Measurements from ENCODE around the gene SLC66A2. TPM values are rescaled to one million over a fixed set of nuclear protein-coding genes. Genes with fewer than 3 reads are reported as not detected.

Gene SLC66A2
- total RNA-seq, 1 donor from 2014 or later: 29.0 TPM

DNA sequence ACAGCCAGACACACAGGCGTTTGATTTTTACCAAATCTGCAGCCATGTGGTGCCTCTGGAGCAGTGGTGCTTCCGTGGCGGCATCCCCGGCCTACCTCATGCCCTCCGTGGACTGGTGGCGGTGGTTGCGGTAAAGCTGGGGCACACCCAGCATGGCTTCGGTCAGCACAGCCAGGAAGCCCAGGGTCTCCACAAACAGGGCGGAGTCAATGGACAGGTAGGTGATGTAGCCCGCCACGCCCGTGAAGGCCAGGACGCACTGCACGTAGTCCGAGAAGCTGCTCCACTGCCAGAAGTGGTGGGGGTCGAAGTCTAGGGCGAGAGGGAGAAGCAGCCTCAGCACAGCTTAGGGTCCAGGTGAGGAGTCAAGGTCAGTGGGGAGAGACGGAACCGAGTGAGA lies 32.4 kb downstream of the SLC66A2 start:
- no peak for DNase-seq

DNA sequence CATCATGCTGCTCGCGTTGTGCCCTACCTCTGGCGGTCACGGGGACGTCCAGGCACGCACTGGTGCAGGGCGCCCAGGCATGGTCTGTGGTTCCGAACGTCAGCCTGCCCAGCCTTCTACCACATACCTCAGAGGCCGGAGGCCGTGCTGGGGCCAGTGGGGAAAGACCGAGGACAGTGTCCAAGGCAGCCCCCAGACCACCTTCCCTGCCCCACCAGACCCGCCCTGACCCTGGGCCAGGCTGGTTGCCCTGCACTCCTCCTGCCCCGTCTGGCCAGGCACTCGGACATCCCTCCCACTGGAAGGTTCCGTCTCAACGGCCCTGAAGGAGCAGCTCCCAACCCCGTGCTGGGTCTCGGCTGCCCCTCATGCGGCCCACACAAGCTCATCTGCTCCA lies 32.8 kb downstream of the SLC66A2 start:
- DNase-seq: no peak

DNA sequence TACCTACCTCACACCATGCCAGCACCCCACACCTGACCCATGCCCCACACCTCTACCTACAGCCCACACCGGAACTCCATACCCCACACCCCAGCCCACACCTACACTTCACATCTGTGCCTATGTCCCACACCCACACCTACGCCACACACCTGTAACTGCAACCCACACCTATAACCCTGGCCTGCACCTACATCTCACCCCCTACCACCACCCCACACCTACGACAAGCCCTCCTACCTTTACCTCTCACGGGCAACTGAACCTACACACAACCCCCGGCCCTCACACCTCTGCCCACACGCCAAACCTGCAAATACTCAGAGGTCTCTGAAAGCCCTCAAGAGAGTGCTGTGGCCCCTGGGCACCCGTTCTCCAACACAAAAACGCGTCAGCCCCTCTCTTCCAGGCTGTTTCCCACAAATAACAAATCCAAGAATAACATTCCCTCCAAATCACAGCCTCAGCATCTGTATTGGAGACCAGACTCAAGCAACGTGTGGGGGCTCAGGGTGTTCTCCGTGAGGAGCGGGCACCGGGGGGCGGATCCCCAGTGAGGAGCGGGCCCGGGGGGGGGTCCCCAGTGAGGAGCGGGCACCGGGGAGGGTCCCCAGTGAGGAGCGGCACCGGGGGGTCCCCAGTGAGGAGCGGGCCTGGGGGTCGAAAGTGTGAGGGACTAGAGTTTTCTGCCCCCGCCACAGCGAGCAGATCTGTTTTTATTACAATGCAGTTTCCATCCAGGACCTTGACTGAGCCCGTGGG lies 33.4 kb downstream of the SLC66A2 start:
- DNase-seq: no peak

DNA sequence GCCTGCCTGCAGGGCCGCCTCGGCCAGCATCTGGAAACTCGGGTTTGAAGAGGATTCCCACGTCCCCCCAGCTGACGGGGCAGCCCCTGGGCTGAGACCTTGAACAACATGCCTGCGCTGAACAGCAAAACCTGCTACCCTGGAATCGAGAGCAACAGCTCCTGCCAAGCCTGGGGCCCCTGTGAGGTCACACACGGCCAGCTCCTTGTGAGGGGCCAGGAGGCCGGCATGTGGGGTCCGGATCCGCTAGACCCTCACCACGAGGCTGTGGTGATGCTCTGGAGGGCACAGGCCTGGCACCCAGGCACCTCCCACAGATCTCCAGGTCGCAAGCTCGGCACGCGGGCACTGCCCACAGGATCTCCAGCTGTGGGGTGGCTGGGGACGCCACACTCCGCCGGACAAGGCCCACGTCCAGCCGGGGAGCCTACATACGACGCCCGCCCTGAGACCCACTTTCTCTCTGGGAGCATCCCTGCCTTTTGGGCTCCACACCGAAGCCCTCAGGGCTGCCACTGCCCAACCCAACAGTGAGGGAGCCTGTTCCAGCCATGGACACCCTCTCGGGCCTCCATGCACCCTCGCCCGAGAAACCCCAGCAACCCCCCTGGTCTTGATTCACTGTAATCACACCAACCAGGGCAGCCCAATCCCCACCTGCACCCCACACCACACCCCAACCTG lies 34.1 kb downstream of the SLC66A2 start:
- no peak for DNase-seq

DNA sequence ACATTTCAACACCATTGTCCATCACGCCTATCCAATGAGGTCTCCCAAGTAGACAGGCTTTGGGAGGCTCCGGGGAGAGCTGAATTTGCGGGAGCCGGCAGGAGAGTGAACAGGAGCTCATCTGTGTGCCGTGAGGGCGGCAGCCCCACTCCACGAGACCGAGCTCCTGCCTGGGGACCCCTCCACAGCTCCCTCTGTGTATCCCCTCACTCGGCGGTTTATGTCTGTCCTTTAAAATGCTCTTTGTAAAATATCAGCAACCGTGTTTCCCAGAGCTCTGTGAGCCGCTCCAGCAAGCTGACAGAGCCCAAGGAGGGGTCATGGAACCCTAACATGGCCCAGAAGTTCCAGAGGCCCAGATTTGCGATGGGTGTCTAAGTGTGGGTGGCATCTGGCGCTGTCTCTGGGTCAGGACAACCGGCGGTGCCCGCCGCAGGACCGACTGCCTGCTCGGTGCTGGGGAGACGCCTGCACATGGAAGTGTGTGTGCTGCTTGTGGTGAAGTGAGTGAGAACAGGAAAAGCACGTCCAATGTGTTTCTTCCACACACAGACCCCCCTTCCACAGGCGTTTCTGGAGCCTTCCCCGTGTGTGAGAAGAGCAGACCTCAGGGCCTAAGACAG lies 34.8 kb downstream of the SLC66A2 start:
- DNase-seq: no peak

DNA sequence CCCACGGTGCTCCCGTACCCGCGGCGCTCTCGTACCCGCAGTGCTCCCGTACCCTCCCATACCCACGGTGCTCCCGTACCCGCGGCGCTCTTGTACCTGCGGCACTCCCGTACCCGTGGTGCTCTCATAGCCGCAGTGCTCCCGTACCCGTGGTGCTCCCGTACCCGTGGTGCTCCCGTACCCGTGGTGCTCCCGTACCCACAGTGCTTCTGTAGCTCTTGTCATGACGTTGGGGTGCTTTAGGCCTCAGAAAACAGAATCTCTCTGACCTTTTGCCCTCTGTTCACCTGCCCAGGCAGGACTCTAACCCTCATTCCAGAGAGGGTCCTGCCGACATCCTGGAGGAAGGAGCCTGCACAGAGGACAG lies 35.3 kb downstream of the SLC66A2 start:
- no peak for DNase-seq

DNA sequence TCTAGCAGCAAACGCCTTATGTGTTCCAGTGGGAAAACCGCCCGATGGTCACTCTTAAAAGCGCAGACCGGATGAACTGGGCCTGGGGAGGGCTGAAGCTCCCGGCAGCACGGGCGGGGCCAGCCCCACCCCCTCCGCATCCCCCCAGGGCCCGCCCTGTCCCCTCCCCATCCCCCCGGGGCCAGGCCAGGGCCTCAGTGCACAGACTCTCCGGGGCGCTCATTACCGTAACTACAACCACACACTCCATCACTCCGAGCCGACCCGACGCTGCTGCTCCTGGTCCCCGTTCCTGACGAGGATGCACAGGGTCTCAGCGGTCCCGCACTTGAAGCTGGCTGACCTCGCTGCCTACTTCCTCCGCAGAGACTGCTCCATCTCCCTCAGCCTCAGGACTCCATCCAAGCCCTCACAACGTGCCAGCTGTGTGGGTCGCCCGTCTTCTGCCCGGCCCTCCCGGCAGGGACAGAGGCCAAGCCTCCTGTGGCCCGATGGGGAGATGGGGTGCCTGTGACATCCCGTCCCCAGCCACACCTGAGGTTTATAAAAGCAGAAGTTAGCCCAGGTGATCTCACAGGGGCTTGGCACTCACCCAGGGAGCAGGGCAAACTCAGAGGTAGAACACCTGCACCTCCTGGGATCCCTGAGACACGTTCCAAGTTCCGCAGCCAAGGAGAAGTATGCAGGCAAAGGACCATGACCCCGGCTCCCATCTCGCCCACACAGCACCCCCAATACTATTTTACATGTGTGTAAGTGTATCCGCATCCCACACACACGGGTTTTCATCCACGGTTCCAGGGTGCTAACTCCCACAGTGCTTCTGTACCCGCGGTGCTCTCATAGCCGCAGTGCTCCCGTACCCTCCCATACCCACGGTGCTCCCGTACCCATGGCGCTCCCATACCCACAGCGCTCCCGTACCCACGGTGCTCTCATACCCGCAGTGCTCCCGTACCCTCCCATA lies 36.0 kb downstream of the SLC66A2 start:
- DNase-seq: no peak

DNA sequence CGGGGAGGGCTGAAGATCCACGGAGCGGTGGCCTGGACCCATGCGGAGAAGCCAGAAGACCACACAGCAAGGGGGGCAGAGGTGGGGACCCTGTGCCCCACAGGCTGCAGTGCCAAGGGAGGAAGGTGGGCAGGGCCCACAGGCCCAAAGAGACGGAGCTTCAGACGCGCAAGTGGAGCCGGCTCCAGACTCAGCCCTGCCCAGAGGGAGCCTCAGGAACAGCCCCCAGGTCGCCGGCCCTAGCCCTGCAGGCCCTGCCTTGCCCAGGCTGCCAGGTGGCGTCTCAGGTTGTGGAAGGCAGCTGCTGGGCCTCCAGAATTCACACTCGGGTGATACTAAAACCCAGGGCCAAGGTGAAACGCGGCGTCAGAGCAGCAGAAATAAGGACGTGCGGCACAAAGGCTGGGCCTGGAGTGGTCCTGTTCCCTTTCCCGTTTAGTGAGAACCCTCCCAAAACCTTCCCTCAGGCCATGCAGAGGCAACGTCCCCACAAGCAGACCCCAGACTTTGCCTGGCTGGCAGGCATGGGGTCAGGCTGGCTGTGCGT lies 36.8 kb downstream of the SLC66A2 start:
- DNase-seq: no peak

DNA sequence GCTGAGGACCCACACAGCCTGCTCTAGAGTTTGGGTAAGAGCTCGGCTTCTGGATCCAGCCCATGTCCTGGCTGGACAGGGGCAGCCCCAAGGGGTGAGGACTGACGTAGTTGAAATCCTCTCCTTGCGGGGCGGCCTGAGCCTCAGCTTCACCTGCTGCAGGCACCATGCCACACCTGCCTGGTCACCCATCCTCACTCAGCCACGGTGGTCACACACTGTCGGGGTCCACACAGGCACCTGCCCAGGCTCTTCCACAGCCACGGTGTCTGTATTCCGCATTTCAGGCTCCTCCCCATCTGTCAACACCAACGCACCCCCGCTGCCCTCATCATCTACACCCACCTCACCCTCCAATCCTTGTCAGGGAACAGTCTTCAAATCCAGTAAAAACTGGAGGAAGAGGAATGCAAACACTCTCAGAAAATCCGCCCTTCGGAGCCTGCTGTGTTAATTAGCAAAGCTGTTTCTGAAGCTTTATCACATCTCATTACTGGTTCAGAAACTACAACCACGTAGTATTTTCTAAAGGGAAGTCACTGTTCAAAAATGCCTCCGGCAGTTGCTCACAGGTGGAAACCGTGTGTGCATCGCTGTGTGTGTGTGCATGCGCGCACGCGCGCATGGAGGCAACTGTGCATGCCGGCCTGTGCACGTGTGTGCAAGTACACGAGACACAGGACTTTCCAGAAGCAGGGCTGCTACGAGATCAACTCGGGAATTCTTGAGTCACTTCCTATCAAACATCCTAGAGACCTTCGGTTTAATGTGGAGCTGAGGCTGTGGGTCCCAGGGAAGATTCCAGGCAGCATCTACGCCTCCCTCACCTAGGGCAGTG lies 38.2 kb downstream of the SLC66A2 start:
- no peak for DNase-seq

DNA sequence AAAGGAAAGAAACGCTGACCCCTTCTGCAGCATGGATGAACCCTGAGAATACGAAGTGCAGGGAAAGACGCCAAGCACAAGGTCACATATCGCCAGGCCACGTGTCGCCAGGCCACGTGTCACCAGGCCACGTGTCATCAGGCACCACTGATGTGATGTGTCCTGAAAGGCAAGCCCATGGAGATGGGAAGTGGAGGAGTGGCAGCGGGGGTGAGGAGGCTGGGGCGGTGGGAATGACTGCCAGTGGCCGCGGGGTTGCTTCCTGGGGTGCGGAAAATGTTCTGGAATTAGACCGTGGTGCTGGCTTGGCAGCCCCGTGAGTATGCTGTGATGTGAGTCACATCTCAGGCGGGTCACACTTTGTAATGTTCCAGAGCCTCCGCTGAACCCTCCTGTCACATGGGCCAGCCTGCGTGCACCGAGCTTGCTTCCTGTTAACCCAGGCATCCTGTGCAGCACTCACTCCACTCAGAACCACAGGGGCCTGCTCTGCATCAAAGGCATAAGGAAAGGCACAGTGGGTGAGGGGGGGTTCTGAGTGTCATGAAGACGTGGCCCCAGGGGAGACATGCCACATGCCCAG lies 39.0 kb downstream of the SLC66A2 start:
- peak; percentile 41 for DNase-seq

DNA sequence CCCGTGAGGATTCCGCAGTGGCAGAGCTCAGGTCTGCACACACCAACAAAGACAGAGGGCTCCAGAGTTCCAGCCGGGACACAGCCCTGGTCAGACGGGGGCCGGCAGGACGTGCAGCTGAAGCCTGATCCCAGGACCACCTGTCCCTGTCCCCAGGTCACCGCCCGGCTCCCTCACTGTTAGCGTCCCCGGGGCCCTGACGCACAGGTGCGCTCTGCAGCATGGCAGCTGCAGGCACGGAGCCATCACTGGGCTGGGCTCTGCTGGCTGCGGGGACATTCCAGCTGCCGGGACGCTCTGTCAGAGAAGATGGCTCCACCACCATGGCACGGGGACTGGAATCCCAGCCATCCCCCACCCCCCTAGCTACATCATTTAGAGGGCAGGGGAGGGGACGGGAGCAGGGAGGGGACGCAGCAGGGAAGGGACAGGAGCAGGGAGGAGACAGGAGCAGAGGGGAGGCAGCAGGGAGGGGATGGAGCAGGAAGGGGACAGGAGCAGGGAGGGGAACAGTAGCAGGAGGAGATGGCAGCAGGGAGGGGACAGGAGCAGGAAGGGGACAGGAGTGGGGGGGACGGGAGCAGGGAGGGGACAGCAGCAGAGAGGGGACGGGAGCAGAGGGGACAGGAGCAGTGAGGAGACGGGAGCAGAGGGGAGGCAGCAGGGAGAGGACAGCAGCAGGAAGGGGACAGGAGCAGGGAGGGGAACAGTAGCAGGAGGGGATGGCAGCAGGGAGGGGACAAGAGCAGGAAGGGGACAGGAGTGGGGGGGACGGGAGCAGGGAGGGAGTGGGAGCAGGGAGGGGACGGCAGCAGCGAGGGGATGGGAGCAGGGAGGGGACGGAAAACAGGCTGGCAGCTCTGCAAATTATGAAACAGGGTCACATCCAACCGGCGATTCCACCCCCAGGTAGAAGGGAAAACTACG lies 39.8 kb downstream of the SLC66A2 start:
- peak; percentile 90 for DNase-seq

DNA sequence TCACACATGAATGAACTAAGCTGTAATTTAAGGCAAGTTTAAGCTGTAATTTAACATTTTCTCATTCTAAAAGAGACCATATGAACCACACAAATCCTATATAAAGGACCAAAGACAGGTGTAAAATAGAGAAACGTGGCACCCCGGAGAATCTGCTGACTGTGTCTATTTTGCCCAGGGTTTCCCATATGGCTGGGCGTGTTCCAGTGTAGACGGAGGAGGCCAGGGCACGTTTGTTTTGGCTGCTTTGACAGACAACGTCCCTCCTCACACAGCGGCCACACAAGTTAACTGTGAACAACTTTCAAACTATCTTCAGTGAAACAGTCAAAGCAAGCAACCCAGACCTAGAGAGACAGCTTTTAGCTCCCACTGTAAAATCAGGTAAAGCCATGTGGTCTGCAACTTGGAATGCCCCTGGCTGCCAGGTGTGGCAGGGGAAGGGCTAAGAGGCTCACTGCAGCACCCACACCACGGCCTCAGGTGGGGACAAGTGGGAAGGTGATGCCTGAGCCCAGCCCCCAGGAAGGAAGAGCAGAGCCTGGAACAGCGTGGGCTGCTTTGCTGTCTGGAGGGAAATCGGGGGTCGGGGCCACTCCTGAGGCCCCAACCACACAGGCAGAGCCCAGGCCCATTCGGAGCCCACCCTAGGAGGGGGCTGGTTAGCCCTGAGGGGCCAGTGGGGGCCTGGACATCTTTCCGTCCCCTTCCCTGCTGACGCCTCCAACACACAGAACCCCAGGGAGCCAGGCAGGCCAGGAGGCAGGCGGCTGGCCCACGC lies 40.7 kb downstream of the SLC66A2 start:
- no peak for DNase-seq

DNA sequence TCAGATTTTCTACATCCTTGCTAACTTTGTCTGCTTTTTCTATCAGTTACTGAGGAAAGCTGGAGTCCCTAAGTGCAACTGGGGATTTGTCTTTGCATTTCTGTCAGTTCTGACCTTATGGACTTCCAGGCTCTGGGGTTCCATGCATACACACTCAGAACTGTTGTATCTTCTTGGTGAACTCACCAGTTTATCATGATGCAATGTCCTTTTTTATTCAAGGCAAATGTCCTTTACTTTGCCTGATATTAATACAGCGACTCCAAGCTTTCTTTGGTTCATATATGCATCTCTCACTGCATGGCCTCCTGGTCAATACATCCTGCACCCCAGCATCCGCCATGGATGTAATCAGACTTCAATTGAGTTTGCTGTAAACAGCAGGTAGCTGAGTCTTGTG lies 44.7 kb downstream of the SLC66A2 start:
- no peak for DNase-seq

DNA sequence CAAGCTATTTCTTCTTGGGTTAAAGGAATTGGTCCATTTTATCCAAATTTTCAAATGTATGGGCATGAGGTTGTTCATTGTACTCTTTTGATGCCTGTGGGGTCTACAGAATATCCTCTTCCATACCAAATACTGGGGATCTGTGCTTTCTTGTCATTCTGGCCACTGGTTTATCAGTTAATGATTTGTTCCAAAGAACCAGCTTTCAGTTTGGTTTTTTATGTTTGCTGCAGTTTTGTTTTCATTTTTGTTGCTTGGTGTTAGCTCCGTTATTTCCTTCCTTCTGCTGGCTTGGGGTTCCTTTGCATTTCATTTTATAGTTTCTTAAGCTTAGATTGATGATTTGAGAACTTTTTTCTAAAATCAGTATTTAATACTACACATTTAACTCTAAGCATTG lies 45.5 kb downstream of the SLC66A2 start:
- DNase-seq: no peak

DNA sequence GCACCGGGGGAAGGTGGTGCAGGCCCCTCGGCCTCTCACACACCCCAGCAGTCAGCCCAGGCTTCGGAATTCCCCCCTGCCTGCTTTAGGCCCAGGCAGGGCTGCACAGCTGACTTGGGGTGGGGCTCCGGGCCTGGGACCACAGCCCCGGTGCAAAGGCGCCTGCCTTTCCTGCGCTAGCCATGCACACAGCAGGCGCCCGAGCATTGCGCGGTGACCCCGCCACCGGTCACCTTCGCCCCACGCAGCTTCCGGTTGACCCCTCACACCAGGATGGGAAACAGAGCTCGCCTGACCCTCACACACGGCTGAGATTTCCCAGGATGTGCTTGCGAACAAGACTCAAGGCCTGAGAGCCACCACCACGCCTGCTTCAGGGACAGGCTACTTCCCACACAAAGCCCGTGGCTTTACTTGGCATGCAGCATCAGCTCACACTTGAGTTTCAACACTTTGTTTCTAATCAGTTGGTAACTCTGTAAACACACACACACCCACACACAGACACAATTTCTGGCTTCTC lies 46.0 kb downstream of the SLC66A2 start:
- peak; percentile 54 for DNase-seq

DNA sequence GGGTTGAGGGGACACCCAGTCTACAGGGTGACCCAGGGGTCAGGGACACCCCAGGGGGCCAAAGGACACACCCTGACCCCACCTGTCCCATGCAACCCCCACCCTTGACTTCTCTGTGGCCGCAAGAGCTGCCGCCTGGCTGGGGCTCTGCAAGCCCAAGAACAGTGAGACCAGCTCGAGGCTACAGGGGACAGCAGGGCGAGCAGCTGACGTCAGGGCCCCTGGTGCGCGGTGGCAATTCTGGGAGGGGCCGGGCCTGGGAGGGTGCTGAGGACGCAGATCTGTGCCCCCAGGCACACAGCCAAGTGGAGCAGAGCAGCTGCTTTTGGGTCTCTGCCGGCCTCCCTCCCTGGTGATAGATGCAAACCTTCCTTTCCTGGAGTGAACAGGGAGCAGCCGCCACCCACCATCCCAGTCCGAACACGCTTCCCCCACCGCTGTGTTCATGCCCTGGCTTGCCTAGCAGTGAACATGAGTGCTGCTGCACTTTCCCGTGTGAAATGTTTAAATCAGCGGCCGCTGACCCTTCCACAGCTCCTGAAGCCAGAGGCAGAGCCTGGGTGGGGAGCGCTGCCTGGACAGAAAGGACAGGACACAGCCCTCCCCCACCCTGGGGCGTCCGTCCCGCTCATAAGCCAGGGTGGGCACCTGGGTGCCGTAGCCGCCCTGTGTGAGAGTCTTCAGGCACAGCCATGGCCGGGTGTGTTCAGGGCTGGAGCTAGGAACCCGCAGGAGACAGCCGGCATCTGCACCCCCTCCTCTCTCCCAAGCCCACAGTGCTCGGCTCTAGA lies 46.9 kb downstream of the SLC66A2 start:
- peak; percentile 95 for DNase-seq

DNA sequence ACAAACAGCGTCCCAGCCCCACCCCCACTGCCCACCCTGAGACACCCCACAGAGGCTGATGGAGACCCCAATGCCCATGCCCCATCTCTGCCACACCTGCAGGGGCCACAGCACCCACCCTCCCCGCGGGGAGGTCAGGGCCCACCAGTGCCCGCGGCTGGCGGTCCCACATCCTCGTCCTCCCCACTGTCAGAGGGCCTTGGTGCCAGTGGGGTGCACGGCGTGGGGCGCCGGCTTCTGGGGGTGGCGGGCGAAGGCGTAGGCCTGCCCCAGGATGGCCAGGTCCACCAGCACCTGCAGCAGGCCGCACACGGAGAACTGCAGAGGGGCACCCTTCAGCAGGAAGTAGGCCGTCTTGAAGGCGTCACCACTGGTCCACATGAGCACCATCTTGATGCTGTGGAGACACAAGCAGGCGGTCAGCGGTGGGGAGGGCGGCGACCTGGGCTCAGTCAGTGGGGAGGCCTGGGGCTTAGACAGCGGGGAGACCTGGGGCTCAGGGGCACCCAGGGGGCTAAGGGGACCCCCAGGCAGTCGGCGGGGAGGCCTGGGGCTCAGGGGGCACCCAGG lies 47.6 kb downstream of the SLC66A2 start:
- DNase-seq: no peak
